ENCODE data around the gene DACT3. TPM values are rescaled to one million over a fixed set of nuclear protein-coding genes. Genes with fewer than 3 reads are reported as not detected.

Gene DACT3
- total RNA-seq, 1 donor from 2014 or later, result 2.3 TPM

- DNase-seq (ENCODE audit: extremely low read depth, low read depth, low spot score), result peak; percentile 85
Observed at GRCh38 chr19:46600384-46601317, 60.3 kb downstream of the DACT3 start.

GRCh38 chr19:46599716-46600373 lies 61.1 kb downstream of the DACT3 start:
- DNase-seq (ENCODE audit: extremely low read depth, low read depth, low spot score), result no peak

- DNase-seq (ENCODE audit: extremely low read depth, low read depth, low spot score), result no peak
Observed at GRCh38 chr19:46598372-46598917, 62.5 kb downstream of the DACT3 start.

Other genes with a start within 250 kb of the DACT3 start
- gene CCDC8, start 247.6 kb downstream of the DACT3 start, total RNA-seq, result 3.3 and 4.5 TPM in 2 replicates
- not detected in 2 replicates for gene PNMA8C, start 232.2 kb downstream of the DACT3 start, total RNA-seq
- 0.53 and 3.3 TPM in 2 replicates for gene PNMA8A, start 189.6 kb downstream of the DACT3 start, total RNA-seq
- 0.18 and 0.29 TPM in 2 replicates for gene PNMA8B, start 165.3 kb downstream of the DACT3 start, total RNA-seq
- 268 and 348 TPM in 2 replicates for gene CALM3, start 59.9 kb downstream of the DACT3 start, total RNA-seq
- gene PTGIR, start 36.1 kb downstream of the DACT3 start, total RNA-seq, result 1.6 and 1.8 TPM in 2 replicates
- not detected in 2 replicates for gene GNG8, start 25.0 kb downstream of the DACT3 start, total RNA-seq
- gene PRKD2, start 55.9 kb upstream of the DACT3 start, total RNA-seq, result 96.9 and 142 TPM in 2 replicates
- gene FKRP, start 84.9 kb upstream of the DACT3 start, total RNA-seq, result 22.5 and 35.5 TPM in 2 replicates
- gene STRN4, start 85.3 kb upstream of the DACT3 start, total RNA-seq, result 173 and 175 TPM in 2 replicates
- 70.6 and 105 TPM in 2 replicates for gene SLC1A5, start 127.4 kb upstream of the DACT3 start, total RNA-seq
- 217 and 287 TPM in 2 replicates for gene AP2S1, start 189.7 kb upstream of the DACT3 start, total RNA-seq
- 31.7 and 53.2 TPM in 2 replicates for gene ARHGAP35, start 199.8 kb upstream of the DACT3 start, total RNA-seq